ENCODE data around the gene ARHGEF38.

- TF ChIP-seq GATA3 (IDR thresholded peaks at IDR 0.05; ENCODE audit: low read depth, low read length) (no peak), GATA2 (IDR thresholded peaks at IDR 0.05; ENCODE audit: low read depth, low read length) (no peak)
Measured at GRCh38 chr4:105548483-105548882, 3.9 kb upstream of the ARHGEF38 start.

Data from SH-SY5Y (cell line).